ENCODE results near the gene KRTAP2-4. TPM values are rescaled to one million over a fixed set of nuclear protein-coding genes. Genes with fewer than 3 reads are reported as not detected.
"Not testable (repeated sequence)": the region's sequence is repeated elsewhere in the genome, so short reads cannot be mapped to it uniquely, and the experiment has no call there.

Gene KRTAP2-4
- total RNA-seq, 1 experiment from 2014 or later: not detected

- Histone ChIP-seq H3K27ac (ENCODE audit: low read depth, low read length, poor library complexity, severe bottlenecking) (no peak within 1 kb of the TSS), H3K4me3 (ENCODE audit: low read depth, low read length, poor library complexity, severe bottlenecking) (no peak within 1 kb of the TSS), H3K27me3 (replicated peaks; ENCODE audit: insufficient read depth, low read depth, low read length, poor library complexity) (no peaks in the 10 kb centered on the region), H3K4me1 (ENCODE audit: insufficient read depth, low read length, poor library complexity, severe bottlenecking) (no peaks in the 10 kb centered on the region), H3K9me3 (ENCODE audit: low read depth, low read length, poor library complexity, severe bottlenecking) (no peaks in the 10 kb centered on the region), H3K36me3 (ENCODE audit: insufficient read depth, low read length, poor library complexity, severe bottlenecking) (no peaks in the 10 kb centered on the region)
- BruUV-seq (replicated peaks): no TSS peak
- TF ChIP-seq EZH2 (IDR thresholded peaks at IDR 0.05; ENCODE audit: borderline replicate concordance, low read depth, low read length, poor library complexity, severe bottlenecking) (no peak), CTCF (conservative IDR thresholded peaks at IDR 0.05; ENCODE audit: low read depth, low read length) (no peak)
- no peak for DNase-seq (ENCODE audit: low spot score)
- ChIA-PET CTCF (no interaction called here), POLR2A (ENCODE audit: low non-redundant PET) (no interaction called here)
- intact Hi-C loops (cut with micrococcal nuclease; ENCODE audit: unreplicated experiment): no loop called here
These were observed 36.0 kb upstream of the KRTAP2-4 start, which contains the start of gene KRTAP4-16 for GRCh38 chr17:41101586-41102259. Gene KRTAP4-16, minus strand, starts transcription at chr17:41102209. Its CDS starts 0 bp downstream, at chr17:41102209.

- DNase-seq (ENCODE audit: low spot score); H3K4me3 ChIP-seq (ENCODE audit: low read depth, low read length, poor library complexity, severe bottlenecking); H3K27me3 ChIP-seq (replicated peaks; ENCODE audit: insufficient read depth, low read depth, low read length, poor library complexity); H3K4me1 ChIP-seq (ENCODE audit: insufficient read depth, low read length, poor library complexity, severe bottlenecking); CTCF ChIA-PET; H3K27ac ChIP-seq (ENCODE audit: low read depth, low read length, poor library complexity, severe bottlenecking); BruUV-seq (replicated peaks); POLR2A ChIA-PET (ENCODE audit: low non-redundant PET); H3K9me3 ChIP-seq (ENCODE audit: low read depth, low read length, poor library complexity, severe bottlenecking); H3K36me3 ChIP-seq (ENCODE audit: insufficient read depth, low read length, poor library complexity, severe bottlenecking); intact Hi-C loops (cut with micrococcal nuclease; ENCODE audit: unreplicated experiment): not testable (repeated sequence)
These were observed 34.2 kb upstream of the KRTAP2-4 start for GRCh38 chr17:41099682-41100480.

GRCh38 chr17:41098481-41098880 lies 32.8 kb upstream of the KRTAP2-4 start:
- H3K36me3 ChIP-seq (ENCODE audit: insufficient read depth, low read length, poor library complexity, severe bottlenecking): no peaks in the 10 kb centered on the region
- DNase-seq (ENCODE audit: low spot score): no peak
- H3K9me3 ChIP-seq (ENCODE audit: low read depth, low read length, poor library complexity, severe bottlenecking): no peaks in the 10 kb centered on the region
- no TSS peak for BruUV-seq (replicated peaks)
- no peaks in the 10 kb centered on the region for H3K4me1 ChIP-seq (ENCODE audit: insufficient read depth, low read length, poor library complexity, severe bottlenecking)
- no peak overlapping the region for H3K4me3 ChIP-seq (ENCODE audit: low read depth, low read length, poor library complexity, severe bottlenecking)
- intact Hi-C loops (cut with micrococcal nuclease; ENCODE audit: unreplicated experiment): no loop called here
- ChIA-PET POLR2A (ENCODE audit: low non-redundant PET) (no interaction called here), CTCF (no interaction called here)
- no peaks in the 10 kb centered on the region for H3K27me3 ChIP-seq (replicated peaks; ENCODE audit: insufficient read depth, low read depth, low read length, poor library complexity)
- TF ChIP-seq EZH2 (IDR thresholded peaks at IDR 0.05; ENCODE audit: borderline replicate concordance, low read depth, low read length, poor library complexity, severe bottlenecking): no peak
- TF ChIP-seq CTCF (conservative IDR thresholded peaks at IDR 0.05; ENCODE audit: low read depth, low read length): no peak
- no peak overlapping the region for H3K27ac ChIP-seq (ENCODE audit: low read depth, low read length, poor library complexity, severe bottlenecking)
